NOMO-1 (cell line): ENCODE data around the gene SFT2D1.
A peak's percentile ranks its signal among the peaks of the same experiment; 100 is the strongest.
"Not testable (repeated sequence)": the region's sequence is repeated elsewhere in the genome, so short reads cannot be mapped to it uniquely, and the experiment has no call there.

Experiments
- DNase-seq, 2 experiments: peaks; one replicate each; lab custom pipeline; 2025; ENCODE audit not compliant: unreplicated experiment in 2 of 2; lab: John Stamatoyannopoulos, UW

The SFT2D1 gene

DNA sequence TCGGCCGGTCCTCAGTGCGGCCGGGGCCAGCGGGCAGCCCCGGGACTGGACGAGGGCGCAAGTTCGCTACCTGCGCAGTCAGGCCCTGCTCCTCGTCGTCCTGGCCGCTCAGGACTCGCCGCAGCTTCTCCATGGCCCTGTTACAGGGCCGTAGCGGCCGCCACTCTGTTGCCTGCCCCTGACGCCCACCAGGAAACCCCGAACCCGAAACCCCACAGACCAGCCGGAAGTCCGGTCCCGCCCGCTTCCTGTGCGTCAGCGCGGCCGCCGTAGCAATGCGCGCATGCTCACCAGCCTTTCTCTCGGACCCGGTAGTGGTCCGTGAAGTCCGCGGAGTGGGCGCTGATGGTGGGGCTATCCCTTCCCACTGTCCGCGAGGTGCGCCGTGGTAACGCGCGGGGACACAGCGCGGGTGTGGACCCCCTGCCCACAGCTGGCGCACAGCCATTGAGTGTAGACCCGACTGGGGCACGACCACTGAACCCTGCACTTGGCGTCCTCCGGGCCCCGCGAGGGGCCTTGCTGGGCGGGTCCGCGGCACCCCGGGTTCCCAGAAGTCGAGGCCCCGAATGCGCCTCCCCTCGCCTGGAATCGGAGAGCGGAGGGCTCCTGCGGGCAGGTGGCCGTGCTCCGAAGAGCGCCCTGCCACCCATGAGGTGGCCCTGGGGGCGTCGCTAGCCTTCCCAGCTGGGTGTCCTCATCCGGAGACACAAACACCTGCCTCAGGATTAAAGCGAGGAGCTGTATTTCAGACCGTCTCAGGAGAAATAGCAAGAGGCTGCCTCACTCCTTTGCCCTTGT, at the start of gene SFT2D1:
Gene SFT2D1, minus strand, starts transcription at position 197 of the 801 bp plus-strand sequence. Its CDS starts 64 bp downstream, at position 133.
- DNase-seq: peak; percentile 71 to 80

DNA sequence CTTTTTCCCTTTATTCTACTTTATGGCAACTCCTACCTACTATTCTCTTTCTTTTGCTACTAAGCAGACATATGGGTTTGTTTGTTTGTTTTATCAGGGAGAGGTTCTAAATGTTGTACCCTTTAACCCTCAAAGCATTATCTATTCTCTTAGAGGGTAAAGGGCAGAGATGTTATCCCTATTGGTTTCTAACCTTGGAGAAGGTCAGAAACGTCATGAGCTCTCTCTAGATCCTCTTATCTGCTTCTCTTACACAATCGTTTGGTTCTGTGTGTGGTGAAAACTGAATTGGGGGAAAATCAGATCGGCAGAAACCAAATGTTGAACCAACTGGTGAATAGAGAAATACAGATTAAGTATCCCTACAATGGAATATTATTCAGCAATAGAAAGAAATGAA, 46.8 kb upstream of the SFT2D1 start:
- DNase-seq: peak in 1 of 2 experiments; percentile 31

DNA sequence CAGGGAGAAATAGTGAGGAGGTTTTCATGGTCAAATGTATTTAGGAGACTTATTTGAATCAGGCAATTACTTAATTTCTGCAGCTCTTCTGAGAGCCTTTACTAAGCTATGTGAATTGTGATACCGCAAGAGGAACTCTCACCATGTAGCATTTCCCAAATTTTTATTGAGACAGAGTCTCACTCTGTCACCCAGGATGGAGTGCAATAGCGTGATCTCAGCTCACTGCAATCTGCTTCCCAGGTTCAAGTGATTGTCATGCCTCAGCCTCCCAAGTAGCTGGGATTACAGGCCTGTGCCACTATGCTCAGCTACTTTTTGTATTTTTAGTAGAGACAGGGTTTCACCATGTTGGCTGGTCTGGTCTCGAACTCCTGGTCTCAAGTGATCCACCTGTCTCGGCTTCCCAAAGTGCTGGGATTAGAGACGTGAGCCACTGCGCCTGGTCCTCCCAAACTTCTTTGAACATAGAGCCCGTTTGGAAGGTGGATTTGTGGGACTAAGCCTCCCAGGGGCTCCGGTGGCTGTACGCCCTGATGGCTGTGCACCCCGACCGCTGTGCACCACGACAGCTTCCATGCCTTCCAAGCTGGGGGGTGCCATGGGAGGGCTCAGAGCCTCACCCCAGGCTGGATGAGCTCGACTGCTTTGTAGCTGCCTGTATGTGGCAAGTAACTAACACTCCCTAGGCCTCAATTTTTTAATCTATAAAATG, 46.1 kb upstream of the SFT2D1 start:
- no peak for DNase-seq

DNA sequence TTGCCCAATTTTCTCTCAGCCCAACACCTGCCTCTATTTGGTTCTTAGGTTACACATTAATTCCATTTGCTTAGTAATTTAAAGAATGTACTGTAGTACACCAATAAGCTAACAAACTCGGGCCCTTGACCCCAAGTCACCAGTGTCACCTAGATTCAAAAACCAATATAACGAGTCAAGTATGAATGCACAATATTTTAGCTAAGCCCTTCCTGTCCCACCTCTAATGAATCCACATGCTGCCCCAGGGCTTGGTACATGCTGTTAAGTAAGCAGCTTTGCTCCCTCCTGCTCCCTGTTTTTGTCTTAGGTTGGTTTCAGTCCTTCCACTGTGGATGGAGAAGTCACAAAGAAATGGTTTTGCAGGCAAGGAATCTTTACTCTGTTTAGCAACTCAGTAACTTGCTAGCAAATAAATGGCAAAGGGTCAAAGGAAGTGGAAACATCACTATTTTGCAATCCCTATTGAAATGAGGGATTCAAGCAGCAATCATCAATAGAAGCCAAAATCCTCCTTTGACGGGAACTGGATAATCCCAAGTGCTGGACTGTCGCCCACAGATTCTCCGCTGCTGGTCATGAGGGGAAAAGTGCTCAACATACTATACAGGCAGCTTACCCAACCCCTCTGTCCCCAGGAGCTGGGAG, 45.4 kb upstream of the SFT2D1 start:
- DNase-seq: no peak

DNA sequence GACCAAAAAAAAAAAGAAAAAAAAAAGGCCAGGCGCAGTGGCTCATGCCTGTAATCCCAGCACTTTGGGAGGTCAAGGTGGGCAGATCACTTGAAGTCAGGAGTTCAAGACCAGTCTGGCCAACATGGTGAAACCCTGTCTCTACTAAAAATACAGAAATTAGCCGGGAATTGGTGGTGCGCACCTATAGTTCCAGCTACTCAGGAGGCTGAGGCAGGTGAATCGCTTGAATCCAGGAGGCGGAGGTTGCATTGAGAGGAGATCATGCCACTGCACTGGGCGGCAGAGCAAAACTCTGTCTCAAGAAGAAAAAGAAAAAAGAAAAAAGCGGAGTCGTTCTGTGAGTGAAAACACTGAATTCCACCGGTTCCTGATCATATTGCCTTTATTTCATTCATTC, 44.8 kb upstream of the SFT2D1 start:
- not testable (repeated sequence) for DNase-seq

DNA sequence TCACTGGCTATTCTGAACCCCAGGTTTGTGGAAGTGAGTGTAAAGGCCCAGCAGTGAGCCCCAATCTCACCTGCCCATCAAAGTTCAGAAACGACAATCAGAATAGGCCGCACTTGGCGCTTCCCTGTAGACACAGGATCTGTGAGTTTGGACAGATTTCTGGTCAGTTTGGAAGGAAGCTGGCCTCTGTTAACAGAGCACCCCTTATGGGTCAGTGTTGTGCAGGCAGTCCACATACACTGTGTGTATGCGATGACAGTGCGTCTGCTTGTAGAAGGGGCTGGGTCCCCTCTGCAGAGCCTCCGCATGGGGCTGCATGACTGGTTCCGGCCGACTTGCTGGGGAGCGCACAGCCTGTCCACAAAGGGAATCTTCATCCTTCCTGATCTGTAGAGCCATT, 43.8 kb upstream of the SFT2D1 start:
- DNase-seq: no peak

DNA sequence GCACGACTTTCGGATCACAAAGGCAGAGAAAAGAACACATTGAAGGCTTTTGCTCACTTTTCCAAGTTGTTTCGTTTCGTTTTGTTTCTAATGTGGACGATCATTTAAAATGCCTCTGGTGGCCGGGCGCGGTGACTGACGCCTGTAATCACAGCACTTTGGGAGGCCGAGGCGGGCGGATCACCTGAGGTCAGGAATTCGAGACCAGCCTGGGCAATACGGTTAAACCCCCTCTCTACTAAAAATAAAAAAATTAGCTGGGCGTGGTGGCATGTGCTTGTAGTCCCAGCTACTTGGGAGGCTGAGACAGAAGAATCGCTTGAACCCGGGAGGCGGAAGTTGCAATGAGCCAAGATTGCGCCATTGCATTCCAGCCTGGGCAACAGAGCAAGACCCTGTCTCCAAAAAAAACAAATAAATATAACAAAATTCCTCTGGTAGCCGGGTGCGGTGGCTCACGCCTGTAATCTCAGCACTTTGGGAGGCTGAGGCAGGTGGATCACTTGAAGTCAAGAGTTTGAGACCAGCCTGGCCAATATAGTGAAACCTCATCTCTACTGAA, 41.5 kb upstream of the SFT2D1 start:
- DNase-seq: peak in 1 of 2 experiments; percentile 64

DNA sequence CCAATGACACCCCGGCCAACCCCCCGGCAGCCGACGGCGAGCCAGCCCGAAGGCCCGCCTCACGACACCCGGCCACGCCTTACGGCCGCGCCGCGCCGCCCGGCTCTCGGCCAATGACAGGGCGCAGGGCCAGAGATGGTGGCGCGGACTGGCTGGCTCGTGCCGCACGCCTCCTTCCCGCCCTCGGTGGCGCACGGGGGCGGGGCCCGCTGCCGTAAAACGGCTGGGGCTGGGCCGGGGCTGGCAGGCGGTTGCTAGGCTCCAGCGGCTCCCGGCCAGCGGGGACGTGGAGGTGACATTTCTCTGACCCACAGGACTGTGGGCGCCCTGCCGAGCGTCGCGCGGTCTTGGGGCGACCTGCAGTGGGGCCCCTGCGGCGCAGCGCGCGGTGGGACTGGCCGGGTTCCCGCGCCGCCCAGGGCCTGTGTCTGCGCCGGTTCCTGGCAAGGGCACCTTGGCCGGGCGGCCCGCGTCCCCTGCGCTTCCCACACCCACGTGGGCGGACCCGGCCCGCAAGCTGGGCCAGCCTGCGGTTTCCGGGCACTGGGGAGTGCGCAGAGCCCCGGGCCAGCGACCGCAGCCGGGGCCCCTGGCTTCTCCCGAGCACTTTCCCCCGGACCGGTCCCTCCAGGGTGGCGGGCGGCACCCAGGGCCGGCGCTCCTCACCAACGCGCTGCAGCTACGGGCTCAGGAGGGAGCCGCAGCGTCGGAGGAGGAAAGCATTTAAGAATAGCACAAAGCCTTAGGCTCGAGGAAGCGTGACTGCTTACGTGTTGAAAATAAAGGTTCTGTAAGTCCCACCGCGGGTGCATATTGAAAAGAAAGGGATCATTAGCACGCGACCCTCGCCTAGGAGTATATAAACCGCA, 40.8 kb upstream of the SFT2D1 start, which contains the start of gene MPC1:
Gene MPC1, minus strand, starts transcription at position 8 of the 869 bp plus-strand sequence. CDS start 64 bp downstream, outside the sequence.
- DNase-seq: peak; percentile 95 to 98

DNA sequence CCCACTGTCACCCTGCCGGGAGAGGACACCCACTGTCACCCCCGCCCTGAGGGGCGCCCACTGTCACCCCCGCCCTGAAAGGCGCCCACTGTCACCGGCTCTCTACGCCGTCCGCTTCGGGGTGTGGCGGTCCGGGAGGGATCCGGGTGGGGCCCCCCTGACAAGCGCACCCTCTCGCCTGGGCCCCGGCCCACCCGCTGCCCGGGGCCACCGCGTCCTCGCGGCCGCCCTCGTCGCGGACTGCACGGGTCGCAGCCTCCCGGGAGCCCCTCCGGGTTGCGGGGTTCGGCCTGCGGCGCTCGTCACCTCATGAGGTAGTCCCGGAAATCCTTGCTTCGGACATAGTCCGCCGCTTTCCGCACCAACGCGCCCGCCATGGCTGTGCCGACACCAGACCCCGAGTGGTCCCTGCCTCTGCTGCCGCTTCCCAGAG, 40.2 kb upstream of the SFT2D1 start:
- DNase-seq: no peak

DNA sequence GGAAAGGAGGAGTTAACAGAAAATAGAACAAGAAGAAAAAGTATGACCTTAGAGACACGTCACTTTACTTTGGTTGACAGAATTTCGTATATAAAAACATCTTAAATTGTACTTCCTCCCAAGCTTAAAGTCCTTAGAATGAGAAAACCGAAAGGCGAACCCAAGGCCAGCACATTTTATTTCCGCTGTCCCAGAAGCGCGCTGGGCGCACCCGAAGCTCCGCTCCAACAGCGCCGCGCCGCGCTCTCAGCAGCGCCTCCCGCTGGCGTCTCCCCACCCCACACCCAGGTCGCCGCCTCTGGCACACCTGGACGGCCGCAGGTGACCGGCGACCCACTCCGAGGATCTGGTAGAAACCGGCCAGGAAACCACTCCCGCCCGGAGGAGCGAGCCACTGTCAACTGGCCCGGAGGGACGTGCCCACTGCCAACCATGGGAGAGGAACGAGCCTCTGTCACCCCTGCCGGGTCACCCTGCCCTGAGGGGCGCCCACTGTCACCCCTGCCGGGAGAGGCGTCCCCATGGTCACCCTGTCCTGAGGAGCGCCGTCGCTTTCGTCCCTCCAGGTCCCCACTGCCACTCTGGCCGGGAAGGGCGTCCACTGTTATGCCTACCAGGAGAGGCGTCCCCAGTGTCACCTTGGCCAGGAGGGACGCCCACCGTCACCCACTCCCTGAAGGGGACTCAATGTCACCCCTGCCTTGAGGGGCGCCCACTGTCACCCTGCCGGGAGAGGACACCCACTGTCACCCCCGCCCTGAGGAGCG, 39.6 kb upstream of the SFT2D1 start:
- peak; percentile 59 to 77 for DNase-seq

DNA sequence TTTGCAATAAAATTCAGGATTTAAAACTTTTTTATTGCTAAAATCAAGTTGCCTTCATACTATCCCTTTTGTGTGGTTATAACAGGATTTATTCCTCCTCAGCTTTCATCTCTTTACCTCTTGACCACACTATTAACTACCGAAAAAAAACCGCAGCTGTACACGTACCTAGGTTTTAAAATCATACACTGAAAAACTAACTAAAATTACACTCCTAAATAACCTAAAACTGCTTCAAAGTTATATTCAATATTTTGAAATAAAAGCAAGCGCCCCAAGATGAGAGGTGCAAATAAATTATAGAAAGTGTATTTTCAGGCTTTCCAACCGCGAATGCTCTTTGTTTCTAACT, 39.0 kb upstream of the SFT2D1 start:
- no peak for DNase-seq

DNA sequence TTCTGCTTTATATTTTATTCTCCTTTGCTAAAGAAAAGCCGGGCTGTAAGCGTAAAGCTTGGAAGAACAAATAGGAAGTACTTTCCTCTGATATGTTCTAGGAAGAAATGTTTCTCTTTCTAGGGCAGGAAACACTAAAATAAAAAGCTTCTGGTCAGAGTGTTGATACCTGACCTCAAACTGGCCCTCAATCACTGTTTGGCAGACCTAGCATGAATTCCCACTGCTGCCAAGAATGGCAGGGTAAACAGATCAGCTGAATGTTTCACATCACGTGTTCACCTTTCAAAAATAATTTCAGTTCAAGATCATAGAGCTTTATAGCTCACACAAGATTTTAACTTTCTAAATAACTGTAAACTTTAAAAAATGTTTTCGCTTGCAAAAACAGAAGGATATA, 37.5 kb upstream of the SFT2D1 start:
- DNase-seq: no peak

DNA sequence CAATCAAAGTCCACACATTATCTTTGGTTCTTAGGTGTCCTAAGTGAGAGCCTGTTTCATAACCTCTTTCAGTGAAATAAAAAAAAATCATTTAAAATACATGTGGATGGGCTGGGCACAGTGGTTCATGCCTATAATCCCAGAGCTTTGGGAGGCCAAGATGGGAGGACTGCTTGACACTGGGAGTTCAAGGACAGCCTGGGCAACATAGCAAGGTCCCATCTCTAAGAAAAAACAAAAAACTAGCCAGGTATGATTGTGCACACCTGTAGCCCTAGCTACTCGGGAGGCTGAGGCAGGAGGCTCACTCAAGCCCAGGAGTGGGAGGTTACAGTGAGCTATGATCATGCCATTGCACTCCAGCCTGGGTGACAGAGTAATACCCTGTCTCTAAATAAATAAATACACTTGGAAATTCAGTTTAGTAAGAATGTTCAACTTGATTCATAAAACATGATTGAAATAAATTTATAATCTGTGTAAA, 36.8 kb upstream of the SFT2D1 start:
- DNase-seq: no peak

DNA sequence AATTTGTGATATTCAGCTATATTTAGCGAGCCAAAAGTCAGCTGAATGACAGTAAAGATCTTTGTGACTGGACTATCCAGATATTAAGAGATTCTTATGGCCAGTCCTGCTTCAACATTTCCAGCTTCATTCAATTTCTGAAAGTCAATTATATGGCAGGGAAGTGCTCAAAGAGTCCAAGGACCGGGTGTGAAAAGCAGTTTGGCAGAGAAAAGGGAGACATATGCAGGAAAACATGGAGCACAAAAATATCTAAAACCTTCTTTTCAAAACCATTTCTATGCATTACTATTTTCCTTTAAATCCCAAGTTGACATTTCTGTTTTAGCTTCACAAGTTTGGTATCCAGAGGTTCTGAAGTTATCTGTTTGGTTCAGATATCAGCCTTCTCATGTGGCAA, 35.4 kb upstream of the SFT2D1 start:
- DNase-seq: no peak

DNA sequence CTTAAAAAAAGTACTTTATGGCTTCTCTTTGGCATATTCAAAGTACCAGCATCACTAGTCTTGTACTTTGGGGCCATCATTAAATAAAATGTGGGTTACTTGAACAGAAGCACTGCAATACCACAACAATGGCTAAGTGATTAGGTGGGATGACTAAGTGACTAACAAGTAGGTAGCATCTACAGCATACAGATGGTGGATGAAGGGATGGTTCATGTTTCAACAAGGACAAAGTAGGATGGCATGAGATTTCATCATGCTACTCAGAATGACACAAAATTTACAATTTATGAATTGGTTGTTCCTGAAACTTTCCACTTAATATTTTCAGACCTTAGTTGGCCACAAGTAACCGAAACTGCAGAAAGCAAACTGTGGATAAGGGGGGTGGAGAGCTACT, 32.7 kb upstream of the SFT2D1 start:
- DNase-seq: no peak

DNA sequence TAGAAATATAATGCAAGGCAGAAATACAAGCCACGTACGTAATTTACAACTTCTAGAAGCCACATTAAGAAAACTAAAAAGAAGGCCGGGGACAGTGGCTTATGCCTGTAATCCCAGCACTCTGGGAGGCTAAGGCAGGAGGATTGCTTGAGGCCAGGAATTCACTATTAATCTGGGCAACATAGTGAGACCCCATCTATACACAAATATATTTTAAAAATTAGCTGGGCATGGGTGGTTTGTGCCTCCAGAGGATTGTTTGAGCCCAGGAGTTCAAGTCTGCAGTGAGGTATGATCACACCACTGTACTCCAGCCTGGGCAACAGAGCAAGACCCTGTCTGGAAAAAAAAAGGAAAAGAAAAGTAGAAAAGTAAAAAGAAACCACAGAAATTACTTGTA, 28.1 kb upstream of the SFT2D1 start:
- DNase-seq: no peak

DNA sequence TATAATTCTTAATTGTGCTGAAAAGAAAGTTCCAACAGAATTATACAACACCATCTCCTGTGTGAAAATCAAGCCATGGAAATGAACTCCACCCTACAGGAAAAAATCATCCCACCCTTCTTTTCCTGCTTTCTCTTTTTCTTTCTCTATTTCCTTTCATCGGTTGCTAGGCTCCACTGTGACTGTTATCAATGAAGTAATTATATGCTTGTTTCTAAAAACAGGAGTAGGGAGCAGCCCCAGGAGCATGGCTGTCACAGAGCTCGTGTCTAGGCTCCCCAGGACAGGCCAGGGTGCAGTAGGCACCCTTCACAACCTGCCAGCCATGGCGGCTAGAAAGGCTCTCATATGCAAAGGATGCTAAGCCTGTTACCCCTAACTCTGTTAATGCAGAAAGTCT, 27.4 kb upstream of the SFT2D1 start:
- DNase-seq: no peak

DNA sequence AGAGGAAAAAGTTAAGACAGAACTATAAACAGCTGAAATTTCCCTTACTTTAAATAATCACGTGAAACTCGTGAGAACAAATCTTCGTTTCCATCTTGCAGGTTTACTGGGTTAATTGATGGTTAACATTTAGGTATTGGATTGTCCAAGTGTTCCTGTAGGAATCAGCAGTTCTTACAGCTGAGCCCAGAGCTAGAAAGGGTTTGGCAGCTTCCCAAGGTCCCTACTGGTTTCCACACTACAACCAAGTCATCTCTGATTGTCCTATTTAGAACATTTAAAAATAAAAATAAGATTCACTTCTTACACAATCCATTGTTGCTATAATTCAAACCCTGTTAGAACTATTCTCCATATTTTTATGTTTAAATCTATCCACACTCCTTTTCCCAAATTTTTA, 24.6 kb upstream of the SFT2D1 start:
- no peak for DNase-seq

DNA sequence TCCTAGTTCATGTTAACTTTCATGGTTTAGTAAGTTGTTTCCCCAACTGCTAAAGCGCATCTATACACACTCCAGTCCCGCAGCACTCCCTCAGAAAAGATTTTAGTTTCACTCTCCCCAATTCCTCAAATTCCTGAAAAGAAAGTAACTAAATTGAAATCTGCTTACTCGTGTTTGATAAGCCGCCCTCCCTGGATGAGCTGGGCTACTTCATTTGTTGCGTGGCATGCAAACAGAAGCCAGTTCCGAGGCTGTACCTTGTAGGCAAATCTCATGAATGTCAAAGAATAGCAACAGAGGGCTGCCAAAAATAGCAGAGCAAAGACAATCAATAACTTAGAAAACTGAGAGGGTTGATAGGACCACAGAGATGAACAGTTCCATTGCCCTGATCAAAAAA, 23.5 kb upstream of the SFT2D1 start:
- no peak for DNase-seq
